SU-DHL-6 (cell line): ENCODE data around the gene ACTL8.

Source experiments
- EZH2phosphoT487 ChIP-seq: fragments of 200-600 bp; sonication (generic), shearing (Covaris generic); conservative IDR thresholded peaks from 2 replicates; pipeline ENCODE4 v1.6.1; 2018; ENCODE audit warnings: mild to moderate bottlenecking, antibody characterized with exemption, low read length, moderate library complexity, mixed read lengths
- TF ChIP-seq, protein P1 (sequence below): fragments of 200-600 bp; sonication (generic); IDR thresholded peaks from one replicate; pipeline ENCODE4 v1.5.1; 2017; ENCODE audit warnings: antibody characterized with exemption, mild to moderate bottlenecking, low read length, moderate library complexity; ENCODE audit not compliant: insufficient read depth, poor library complexity, severe bottlenecking

DNA sequence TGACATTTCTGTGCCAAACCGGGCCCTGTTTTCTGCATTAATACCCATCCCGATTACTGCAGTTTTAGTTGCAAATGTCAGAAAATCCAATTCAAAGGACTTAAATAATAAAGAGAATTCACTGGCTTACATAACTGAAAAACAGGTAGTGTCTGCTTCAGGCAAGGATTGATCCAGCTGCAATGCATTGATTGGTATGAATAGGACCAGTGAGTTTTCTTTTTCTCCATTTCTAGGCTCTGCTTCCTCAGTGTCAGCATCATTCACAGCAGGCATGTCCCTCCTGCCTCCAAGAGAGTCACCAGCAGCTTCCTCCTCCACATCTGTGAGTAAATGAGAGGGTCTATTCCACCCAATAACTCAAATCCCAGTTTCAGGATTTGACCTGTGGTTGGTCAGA, 33.7 kb upstream of the ACTL8 start:
- TF ChIP-seq, protein P1, sequence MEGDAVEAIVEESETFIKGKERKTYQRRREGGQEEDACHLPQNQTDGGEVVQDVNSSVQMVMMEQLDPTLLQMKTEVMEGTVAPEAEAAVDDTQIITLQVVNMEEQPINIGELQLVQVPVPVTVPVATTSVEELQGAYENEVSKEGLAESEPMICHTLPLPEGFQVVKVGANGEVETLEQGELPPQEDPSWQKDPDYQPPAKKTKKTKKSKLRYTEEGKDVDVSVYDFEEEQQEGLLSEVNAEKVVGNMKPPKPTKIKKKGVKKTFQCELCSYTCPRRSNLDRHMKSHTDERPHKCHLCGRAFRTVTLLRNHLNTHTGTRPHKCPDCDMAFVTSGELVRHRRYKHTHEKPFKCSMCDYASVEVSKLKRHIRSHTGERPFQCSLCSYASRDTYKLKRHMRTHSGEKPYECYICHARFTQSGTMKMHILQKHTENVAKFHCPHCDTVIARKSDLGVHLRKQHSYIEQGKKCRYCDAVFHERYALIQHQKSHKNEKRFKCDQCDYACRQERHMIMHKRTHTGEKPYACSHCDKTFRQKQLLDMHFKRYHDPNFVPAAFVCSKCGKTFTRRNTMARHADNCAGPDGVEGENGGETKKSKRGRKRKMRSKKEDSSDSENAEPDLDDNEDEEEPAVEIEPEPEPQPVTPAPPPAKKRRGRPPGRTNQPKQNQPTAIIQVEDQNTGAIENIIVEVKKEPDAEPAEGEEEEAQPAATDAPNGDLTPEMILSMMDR: no peak
- TF ChIP-seq EZH2phosphoT487: no peak
